ENCODE measurements around the gene SLC35F3.

Gene SLC35F3

GRCh38 chr1:234313171-234313570 is 408.7 kb downstream of the SLC35F3 start:
- no peaks in the 10 kb centered on the region for H3K36me3 ChIP-seq (ENCODE audit: control insufficient read depth, insufficient read depth, low read length)
- WGBS, 2 experiments (ENCODE audit: insufficient coverage in 2 of 2) = 94 to 100% methylated on average over 2 of the region's 4 CpGs

GRCh38 chr1:234315091-234315541 is 410.6 kb downstream of the SLC35F3 start:
- 78 to 80% methylated on average over 1 to 2 of the region's 6 CpGs for WGBS, 2 experiments (ENCODE audit: insufficient coverage in 2 of 2)
- Histone ChIP-seq H3K4me3 (ENCODE audit: extremely low read depth, insufficient read depth, low read length, poor library complexity, severe bottlenecking) (no peak overlapping the region), H3K4me1 (ENCODE audit: control insufficient read depth, insufficient read depth, low read length, poor library complexity, severe bottlenecking) (peaks cover 28% of the 10 kb centered on the region), H3K36me3 (ENCODE audit: control insufficient read depth, insufficient read depth, low read length) (no peaks in the 10 kb centered on the region), H3K27ac (ENCODE audit: low read depth, low read length, severe bottlenecking) (no peak overlapping the region), H3K9me3 (ENCODE audit: control insufficient read depth, low read length) (no peaks in the 10 kb centered on the region)

More at GRCh38 chr1:234313171-234313570, 408.7 kb downstream of the SLC35F3 start:
- peaks cover 29% of the 10 kb centered on the region for H3K4me1 ChIP-seq (ENCODE audit: control insufficient read depth, insufficient read depth, low read length, poor library complexity, severe bottlenecking)
- no peak overlapping the region for H3K4me3 ChIP-seq (ENCODE audit: extremely low read depth, insufficient read depth, low read length, poor library complexity, severe bottlenecking)
- H3K27ac ChIP-seq (ENCODE audit: low read depth, low read length, severe bottlenecking) = no peak overlapping the region
- no peaks in the 10 kb centered on the region for H3K9me3 ChIP-seq (ENCODE audit: control insufficient read depth, low read length)

- WGBS, 2 experiments (ENCODE audit: insufficient coverage in 2 of 2) = 100% methylated on average over 2 of the region's 3 CpGs; no CpG with 5 or more reads in 1 of the 2 experiments
- Histone ChIP-seq H3K4me3 (ENCODE audit: extremely low read depth, insufficient read depth, low read length, poor library complexity, severe bottlenecking) (no peak overlapping the region), H3K36me3 (ENCODE audit: control insufficient read depth, insufficient read depth, low read length) (no peaks in the 10 kb centered on the region), H3K4me1 (ENCODE audit: control insufficient read depth, insufficient read depth, low read length, poor library complexity, severe bottlenecking) (peaks cover 23% of the 10 kb centered on the region), H3K27ac (ENCODE audit: low read depth, low read length, severe bottlenecking) (no peak overlapping the region), H3K9me3 (ENCODE audit: control insufficient read depth, low read length) (no peaks in the 10 kb centered on the region)
These were observed 411.1 kb downstream of the SLC35F3 start for GRCh38 chr1:234315588-234315987.

GRCh38 chr1:234316486-234316885 is 412.0 kb downstream of the SLC35F3 start:
- Histone ChIP-seq H3K4me3 (ENCODE audit: extremely low read depth, insufficient read depth, low read length, poor library complexity, severe bottlenecking) (no peak overlapping the region), H3K27ac (ENCODE audit: low read depth, low read length, severe bottlenecking) (no peak overlapping the region), H3K4me1 (ENCODE audit: control insufficient read depth, insufficient read depth, low read length, poor library complexity, severe bottlenecking) (peaks cover 22% of the 10 kb centered on the region), H3K36me3 (ENCODE audit: control insufficient read depth, insufficient read depth, low read length) (no peaks in the 10 kb centered on the region), H3K9me3 (ENCODE audit: control insufficient read depth, low read length) (no peaks in the 10 kb centered on the region)
- 95 to 99% methylated on average over 17 to 18 of the region's 18 CpGs for WGBS, 2 experiments (ENCODE audit: insufficient coverage in 2 of 2)

- 55 to 66% methylated on average over 3 to 4 of the region's 6 CpGs for WGBS, 2 experiments (ENCODE audit: insufficient coverage in 2 of 2)
- Histone ChIP-seq H3K27ac (ENCODE audit: low read depth, low read length, severe bottlenecking) (no peak overlapping the region), H3K4me3 (ENCODE audit: extremely low read depth, insufficient read depth, low read length, poor library complexity, severe bottlenecking) (no peak overlapping the region), H3K9me3 (ENCODE audit: control insufficient read depth, low read length) (no peaks in the 10 kb centered on the region), H3K36me3 (ENCODE audit: control insufficient read depth, insufficient read depth, low read length) (no peaks in the 10 kb centered on the region), H3K4me1 (ENCODE audit: control insufficient read depth, insufficient read depth, low read length, poor library complexity, severe bottlenecking) (peaks cover 22% of the 10 kb centered on the region)
These were observed 412.5 kb downstream of the SLC35F3 start for GRCh38 chr1:234316937-234317336.

- Histone ChIP-seq H3K9me3 (ENCODE audit: control insufficient read depth, low read length) (no peaks in the 10 kb centered on the region), H3K36me3 (ENCODE audit: control insufficient read depth, insufficient read depth, low read length) (no peaks in the 10 kb centered on the region), H3K27ac (ENCODE audit: low read depth, low read length, severe bottlenecking) (no peak overlapping the region), H3K4me3 (ENCODE audit: extremely low read depth, insufficient read depth, low read length, poor library complexity, severe bottlenecking) (no peak overlapping the region), H3K4me1 (ENCODE audit: control insufficient read depth, insufficient read depth, low read length, poor library complexity, severe bottlenecking) (peaks cover 12% of the 10 kb centered on the region)
- WGBS, 2 experiments (ENCODE audit: insufficient coverage in 2 of 2) = 87 to 94% methylated on average over 3 to 4 of the region's 5 CpGs
These were observed 415.6 kb downstream of the SLC35F3 start for GRCh38 chr1:234320069-234320468.

- no peaks in the 10 kb centered on the region for H3K36me3 ChIP-seq (ENCODE audit: control insufficient read depth, insufficient read depth, low read length)
- H3K4me3 ChIP-seq (ENCODE audit: extremely low read depth, insufficient read depth, low read length, poor library complexity, severe bottlenecking) = no peak overlapping the region
- WGBS, 2 experiments (ENCODE audit: insufficient coverage in 2 of 2) = 70 to 87% methylated on average over 8 of the region's 8 CpGs
- no peak overlapping the region for H3K27ac ChIP-seq (ENCODE audit: low read depth, low read length, severe bottlenecking)
- H3K4me1 ChIP-seq (ENCODE audit: control insufficient read depth, insufficient read depth, low read length, poor library complexity, severe bottlenecking) = peaks cover 7% of the 10 kb centered on the region
- no peaks in the 10 kb centered on the region for H3K9me3 ChIP-seq (ENCODE audit: control insufficient read depth, low read length)
These were observed 416.1 kb downstream of the SLC35F3 start for GRCh38 chr1:234320549-234320948.

GRCh38 chr1:234321231-234321630 is 416.8 kb downstream of the SLC35F3 start:
- no peaks in the 10 kb centered on the region for H3K9me3 ChIP-seq (ENCODE audit: control insufficient read depth, low read length)
- H3K27ac ChIP-seq (ENCODE audit: low read depth, low read length, severe bottlenecking) = no peak overlapping the region
- no peaks in the 10 kb centered on the region for H3K36me3 ChIP-seq (ENCODE audit: control insufficient read depth, insufficient read depth, low read length)
- WGBS, 2 experiments (ENCODE audit: insufficient coverage in 2 of 2) = 92 to 93% methylated on average over 3 of the region's 6 CpGs
- no peak overlapping the region for H3K4me3 ChIP-seq (ENCODE audit: extremely low read depth, insufficient read depth, low read length, poor library complexity, severe bottlenecking)
- H3K4me1 ChIP-seq (ENCODE audit: control insufficient read depth, insufficient read depth, low read length, poor library complexity, severe bottlenecking) = peaks cover under 1% of the 10 kb centered on the region

- Histone ChIP-seq H3K27ac (ENCODE audit: low read depth, low read length, severe bottlenecking) (no peak overlapping the region), H3K36me3 (ENCODE audit: control insufficient read depth, insufficient read depth, low read length) (no peaks in the 10 kb centered on the region), H3K4me3 (ENCODE audit: extremely low read depth, insufficient read depth, low read length, poor library complexity, severe bottlenecking) (no peak overlapping the region), H3K4me1 (ENCODE audit: control insufficient read depth, insufficient read depth, low read length, poor library complexity, severe bottlenecking) (no peaks in the 10 kb centered on the region), H3K9me3 (ENCODE audit: control insufficient read depth, low read length) (no peaks in the 10 kb centered on the region)
- 92 to 100% methylated on average over 2 of the region's 3 CpGs for WGBS, 2 experiments (ENCODE audit: insufficient coverage in 2 of 2)
These were observed 417.6 kb downstream of the SLC35F3 start for GRCh38 chr1:234322097-234322496.

GRCh38 chr1:234322979-234323378 is 418.5 kb downstream of the SLC35F3 start:
- H3K9me3 ChIP-seq (ENCODE audit: control insufficient read depth, low read length) = no peaks in the 10 kb centered on the region
- no peaks in the 10 kb centered on the region for H3K4me1 ChIP-seq (ENCODE audit: control insufficient read depth, insufficient read depth, low read length, poor library complexity, severe bottlenecking)
- no peaks in the 10 kb centered on the region for H3K36me3 ChIP-seq (ENCODE audit: control insufficient read depth, insufficient read depth, low read length)
- WGBS, 2 experiments (ENCODE audit: insufficient coverage in 2 of 2) = 70 to 95% methylated on average over 3 to 4 of the region's 13 CpGs
- no peak overlapping the region for H3K4me3 ChIP-seq (ENCODE audit: extremely low read depth, insufficient read depth, low read length, poor library complexity, severe bottlenecking)
- no peak overlapping the region for H3K27ac ChIP-seq (ENCODE audit: low read depth, low read length, severe bottlenecking)

GRCh38 chr1:234324821-234325220 is 420.3 kb downstream of the SLC35F3 start:
- Histone ChIP-seq H3K4me3 (ENCODE audit: extremely low read depth, insufficient read depth, low read length, poor library complexity, severe bottlenecking) (no peak overlapping the region), H3K9me3 (ENCODE audit: control insufficient read depth, low read length) (no peaks in the 10 kb centered on the region), H3K36me3 (ENCODE audit: control insufficient read depth, insufficient read depth, low read length) (no peaks in the 10 kb centered on the region), H3K4me1 (ENCODE audit: control insufficient read depth, insufficient read depth, low read length, poor library complexity, severe bottlenecking) (no peaks in the 10 kb centered on the region), H3K27ac (ENCODE audit: low read depth, low read length, severe bottlenecking) (no peak overlapping the region)
- 87% methylated on average over 3 to 6 of the region's 6 CpGs for WGBS, 2 experiments (ENCODE audit: insufficient coverage in 2 of 2)

Measured in mesodermal cell (in vitro differentiated cells).